ENCODE data around the gene DCST1. TPM values are rescaled to one million over a fixed set of nuclear protein-coding genes. Genes with fewer than 3 reads are reported as not detected.
"Not testable (repeated sequence)": the region's sequence is repeated elsewhere in the genome, so short reads cannot be mapped to it uniquely, and the experiment has no call there.

DCST1 gene
- total RNA-seq = 0.21 TPM

- no peaks in the 10 kb centered on the region for H3K9me3 ChIP-seq (ENCODE audit: low read depth, low read length)
- H3K27me3 ChIP-seq (ENCODE audit: insufficient read depth, low read length) = no peaks in the 10 kb centered on the region
- peaks cover 20% of the 10 kb centered on the region for H3K4me1 ChIP-seq (ENCODE audit: insufficient read depth, low read length)
- no peak within 1 kb of the TSS for H3K4me3 ChIP-seq (ENCODE audit: low read length)
Observed at GRCh38 chr1:155033524-155033923, at the start of gene DCST1, which contains the start of gene DCST2. Gene DCST1 (plus strand): TSS chr1:155033824. CDS start chr1:155034037, 213 bp downstream. Gene DCST2 (minus strand): TSS chr1:155033781. CDS start chr1:155033701, 80 bp downstream.

GRCh38 chr1:154986736-154987135 lies 46.9 kb upstream of the DCST1 start:
- H3K27me3 ChIP-seq (ENCODE audit: insufficient read depth, low read length); H3K4me3 ChIP-seq (ENCODE audit: low read length); H3K9me3 ChIP-seq (ENCODE audit: low read depth, low read length): not testable (repeated sequence)
- H3K4me1 ChIP-seq (ENCODE audit: insufficient read depth, low read length) = peaks cover 29% of the 10 kb centered on the region

- H3K4me3 ChIP-seq (ENCODE audit: low read length) = no peak overlapping the region
- H3K4me1 ChIP-seq (ENCODE audit: insufficient read depth, low read length) = peaks cover 27% of the 10 kb centered on the region
- H3K27me3 ChIP-seq (ENCODE audit: insufficient read depth, low read length) = no peaks in the 10 kb centered on the region
- no peaks in the 10 kb centered on the region for H3K9me3 ChIP-seq (ENCODE audit: low read depth, low read length)
Observed at GRCh38 chr1:154987326-154987725, 46.3 kb upstream of the DCST1 start.

GRCh38 chr1:154988058-154988954 lies 45.3 kb upstream of the DCST1 start:
- no peaks in the 10 kb centered on the region for H3K27me3 ChIP-seq (ENCODE audit: insufficient read depth, low read length)
- no peak overlapping the region for H3K4me3 ChIP-seq (ENCODE audit: low read length)
- H3K4me1 ChIP-seq (ENCODE audit: insufficient read depth, low read length) = peaks cover 23% of the 10 kb centered on the region
- no peaks in the 10 kb centered on the region for H3K9me3 ChIP-seq (ENCODE audit: low read depth, low read length)

GRCh38 chr1:154989195-154989860 lies 44.3 kb upstream of the DCST1 start:
- H3K9me3 ChIP-seq (ENCODE audit: low read depth, low read length) = no peaks in the 10 kb centered on the region
- peaks cover 13% of the 10 kb centered on the region for H3K4me1 ChIP-seq (ENCODE audit: insufficient read depth, low read length)
- no peaks in the 10 kb centered on the region for H3K27me3 ChIP-seq (ENCODE audit: insufficient read depth, low read length)
- H3K4me3 ChIP-seq (ENCODE audit: low read length) = no peak overlapping the region

- Histone ChIP-seq H3K27me3 (ENCODE audit: insufficient read depth, low read length) (no peaks in the 10 kb centered on the region), H3K9me3 (ENCODE audit: low read depth, low read length) (no peaks in the 10 kb centered on the region), H3K4me3 (ENCODE audit: low read length) (no peak overlapping the region), H3K4me1 (ENCODE audit: insufficient read depth, low read length) (peaks cover 14% of the 10 kb centered on the region)
Observed at GRCh38 chr1:154990276-154990675, 43.3 kb upstream of the DCST1 start.

GRCh38 chr1:154992721-154993571 lies 40.7 kb upstream of the DCST1 start:
- H3K4me1 ChIP-seq (ENCODE audit: insufficient read depth, low read length) = peaks cover 28% of the 10 kb centered on the region
- H3K4me3 ChIP-seq (ENCODE audit: low read length) = no peak overlapping the region
- no peaks in the 10 kb centered on the region for H3K27me3 ChIP-seq (ENCODE audit: insufficient read depth, low read length)
- H3K9me3 ChIP-seq (ENCODE audit: low read depth, low read length) = no peaks in the 10 kb centered on the region

- H3K4me1 ChIP-seq (ENCODE audit: insufficient read depth, low read length) = peaks cover 32% of the 10 kb centered on the region
- no peak within 1 kb of the TSS for H3K4me3 ChIP-seq (ENCODE audit: low read length)
- H3K27me3 ChIP-seq (ENCODE audit: insufficient read depth, low read length) = no peaks in the 10 kb centered on the region
- H3K9me3 ChIP-seq (ENCODE audit: low read depth, low read length) = no peaks in the 10 kb centered on the region
Observed at GRCh38 chr1:154993572-154994268, 39.9 kb upstream of the DCST1 start, which contains the start of gene LENEP. Gene LENEP (plus strand): TSS chr1:154993586. CDS start chr1:154993608, 22 bp downstream.

GRCh38 chr1:154994269-154994587 lies 39.4 kb upstream of the DCST1 start:
- H3K27me3 ChIP-seq (ENCODE audit: insufficient read depth, low read length) = no peaks in the 10 kb centered on the region
- no peaks in the 10 kb centered on the region for H3K9me3 ChIP-seq (ENCODE audit: low read depth, low read length)
- H3K4me3 ChIP-seq (ENCODE audit: low read length) = no peak overlapping the region
- H3K4me1 ChIP-seq (ENCODE audit: insufficient read depth, low read length) = peaks cover 37% of the 10 kb centered on the region

- H3K27me3 ChIP-seq (ENCODE audit: insufficient read depth, low read length) = no peaks in the 10 kb centered on the region
- H3K4me3 ChIP-seq (ENCODE audit: low read length) = no peak overlapping the region
Observed at GRCh38 chr1:154994591-154994990, 39.0 kb upstream of the DCST1 start.

GRCh38 chr1:154995301-154995983 lies 38.2 kb upstream of the DCST1 start:
- not testable (repeated sequence) for H3K9me3 ChIP-seq (ENCODE audit: low read depth, low read length); H3K4me3 ChIP-seq (ENCODE audit: low read length); H3K27me3 ChIP-seq (ENCODE audit: insufficient read depth, low read length)
- peaks cover 48% of the 10 kb centered on the region for H3K4me1 ChIP-seq (ENCODE audit: insufficient read depth, low read length)

More at GRCh38 chr1:154994591-154994990, 39.0 kb upstream of the DCST1 start:
- no peaks in the 10 kb centered on the region for H3K9me3 ChIP-seq (ENCODE audit: low read depth, low read length)
- H3K4me1 ChIP-seq (ENCODE audit: insufficient read depth, low read length) = peaks cover 40% of the 10 kb centered on the region

- H3K4me3 ChIP-seq (ENCODE audit: low read length) = no peak overlapping the region
- H3K4me1 ChIP-seq (ENCODE audit: insufficient read depth, low read length) = peaks cover 52% of the 10 kb centered on the region
- H3K9me3 ChIP-seq (ENCODE audit: low read depth, low read length) = no peaks in the 10 kb centered on the region
- H3K27me3 ChIP-seq (ENCODE audit: insufficient read depth, low read length) = no peaks in the 10 kb centered on the region
Observed at GRCh38 chr1:154996966-154997701, 36.5 kb upstream of the DCST1 start.

- no peaks in the 10 kb centered on the region for H3K9me3 ChIP-seq (ENCODE audit: low read depth, low read length)
- no peak overlapping the region for H3K4me3 ChIP-seq (ENCODE audit: low read length)
- no peaks in the 10 kb centered on the region for H3K27me3 ChIP-seq (ENCODE audit: insufficient read depth, low read length)
- peaks cover 52% of the 10 kb centered on the region for H3K4me1 ChIP-seq (ENCODE audit: insufficient read depth, low read length)
Observed at GRCh38 chr1:154998201-154998780, 35.3 kb upstream of the DCST1 start.

Measured in mononuclear cell (primary cell).